Measurements from ENCODE around the gene ABCC4.

- TF ChIP-seq POLR2A (IDR thresholded peaks at IDR 0.05) = no peak
- TF ChIP-seq POLR2AphosphoS5 (IDR thresholded peaks at IDR 0.05; ENCODE audit: insufficient read depth in 1 of 2, low read depth in 1 of 2) = no peak
- TF ChIP-seq CTCF (IDR thresholded peaks at IDR 0.05) = no peak
Measured at GRCh38 chr13:95073747-95074311, 227.4 kb downstream of the ABCC4 start.

Measured in vagina (tissue), 2 donors.